OCI-LY3 (cell line): ENCODE measurements around the gene ABCC5.
"Not testable (repeated sequence)": the region's sequence is repeated elsewhere in the genome, so short reads cannot be mapped to it uniquely, and the experiment has no call there.

ENCODE experiments used
- H2AFZ ChIP-seq: fragments of 200-600, 300-600 bp; shearing (Covaris generic); 2 replicates; pipeline ENCODE4 v1.6.0; 2014; ENCODE audit warnings: antibody characterized with exemption, low read depth, low read length
- H3K27ac ChIP-seq: fragments of 200-600, 300-600 bp; sonication (generic); 2 replicates; pipeline ENCODE4 v1.5.1; 2014; ENCODE audit warnings: mild to moderate bottlenecking, low read length, moderate library complexity, mixed read lengths
- H3K27me3 ChIP-seq: fragments of 200-600, 300-600 bp; sonication (generic); 2 replicates; pipeline ENCODE4 v1.6.1; 2014; ENCODE audit warnings: low read depth, low read length, mixed read lengths
- H3K36me3 ChIP-seq: fragments of 200-600, 300-600 bp; sonication (generic); replicated peaks from 2 replicates; pipeline ENCODE3; 2014; ENCODE audit warnings: low read depth, low read length, mixed read lengths
- H3K4me1 ChIP-seq: fragments of 300-600, 200-600 bp; sonication (generic); 2 replicates; pipeline ENCODE4 v1.6.1; 2014; ENCODE audit warnings: low read length, mixed read lengths
- H3K4me2 ChIP-seq: fragments of 200-600, 300-600 bp; sonication (generic); 2 replicates; pipeline ENCODE4 v1.6.1; 2014; ENCODE audit warnings: low read length, mixed read lengths
- H3K4me3 ChIP-seq: fragments of 300-600, 200-600 bp; sonication (generic); 2 replicates; pipeline ENCODE4 v1.5.1; 2014; ENCODE audit warnings: antibody characterized with exemption, mild to moderate bottlenecking, low read length, moderate library complexity
- H3K79me2 ChIP-seq: fragments of 300-600, 200-600 bp; shearing (Covaris generic); 2 replicates; pipeline ENCODE4 v1.6.1; 2014; ENCODE audit warnings: mild to moderate bottlenecking, low read length, mixed read lengths
- H3K9ac ChIP-seq: fragments of 300-600, 200-600 bp; shearing (Covaris generic); 2 replicates; pipeline ENCODE4 v1.6.0; 2014; ENCODE audit warnings: mild to moderate bottlenecking, low read length, moderate library complexity
- H3K9me3 ChIP-seq: fragments of 200-600, 300-600 bp; shearing (Covaris generic); 2 replicates; pipeline ENCODE4 v1.6.1; 2014; ENCODE audit warnings: low read length, mixed read lengths; ENCODE audit not compliant: insufficient read depth
- H4K20me1 ChIP-seq: fragments of 200-600, 300-600 bp; sonication (generic); 2 replicates; pipeline ENCODE4 v1.6.1; 2016; ENCODE audit warnings: low read length, mixed read lengths; ENCODE audit not compliant: insufficient read depth
- CTCF ChIP-seq: fragments of 200-600, 300-600 bp; sonication (generic); IDR thresholded peaks from 2 replicates; pipeline ENCODE4 v1.5.1; 2014; ENCODE audit warnings: antibody characterized with exemption, low read length, low read depth
- EZH2phosphoT487 ChIP-seq: fragments of 200-600 bp; shearing (Covaris generic); IDR thresholded peaks from 2 replicates; pipeline ENCODE4 v1.6.1; 2018; ENCODE audit warnings: antibody characterized with exemption, mixed run types, low read depth

Gene ABCC5

GRCh38 chr3:184031187-184031792, 13.6 kb upstream of the ABCC5 start, which contains the start of gene HTR3D:
Gene HTR3D (plus strand): TSS chr3:184031742. CDS start chr3:184031742, 0 bp downstream.
- Histone ChIP-seq H4K20me1 (no peaks in the 10 kb centered on the region), H3K9me3 (no peaks in the 10 kb centered on the region), H3K27ac (no peak within 1 kb of the TSS), H2AFZ (no peak within 1 kb of the TSS), H3K9ac (no peak within 1 kb of the TSS), H3K79me2 (no peaks in the 10 kb centered on the region), H3K4me2 (no peak within 1 kb of the TSS), H3K4me3 (no peak within 1 kb of the TSS), H3K36me3 (no peaks in the 10 kb centered on the region), H3K4me1 (no peaks in the 10 kb centered on the region), H3K27me3 (peaks cover 15% of the 10 kb centered on the region)
- TF ChIP-seq EZH2phosphoT487 = no peak
- TF ChIP-seq CTCF = no peak

DNA sequence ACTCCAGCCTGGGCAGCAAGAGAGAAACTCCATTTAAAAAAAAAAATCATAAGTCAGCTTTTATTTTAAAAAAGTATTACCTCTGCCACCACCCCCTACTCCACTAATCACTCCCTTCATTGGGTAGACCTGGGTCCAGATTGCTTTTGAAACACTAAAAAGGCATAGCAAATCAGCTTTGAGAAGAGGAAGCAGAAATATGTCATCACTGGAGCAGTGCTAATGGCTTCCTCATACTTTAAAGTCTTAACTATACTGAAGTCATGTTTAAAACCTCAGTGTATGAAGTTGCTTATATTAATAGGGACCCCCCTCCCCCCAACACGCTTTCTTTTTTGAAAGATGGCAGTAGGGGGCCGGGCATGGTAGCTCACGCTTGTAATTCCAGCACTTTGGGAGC, 12.9 kb upstream of the ABCC5 start:
- Histone ChIP-seq H3K36me3 (no peaks in the 10 kb centered on the region), H3K9me3 (no peaks in the 10 kb centered on the region), H3K4me3 (no peak overlapping the region), H4K20me1 (no peaks in the 10 kb centered on the region), H3K9ac (no peak overlapping the region), H3K4me2 (no peak overlapping the region), H3K27me3 (peaks cover 15% of the 10 kb centered on the region), H3K79me2 (no peaks in the 10 kb centered on the region), H3K27ac (no peak overlapping the region), H2AFZ (no peak overlapping the region), H3K4me1 (no peaks in the 10 kb centered on the region)
- TF ChIP-seq EZH2phosphoT487 (no peak), CTCF (no peak)

GRCh38 chr3:184029443-184029842, 11.8 kb upstream of the ABCC5 start:
- no peak overlapping the region for H3K27ac ChIP-seq
- H4K20me1 ChIP-seq = no peaks in the 10 kb centered on the region
- H2AFZ ChIP-seq = no peak overlapping the region
- H3K4me3 ChIP-seq = no peak overlapping the region
- H3K4me1 ChIP-seq = no peaks in the 10 kb centered on the region
- no peak overlapping the region for H3K9ac ChIP-seq
- TF ChIP-seq EZH2phosphoT487 (no peak), CTCF (no peak)
- no peaks in the 10 kb centered on the region for H3K9me3 ChIP-seq
- peaks cover 15% of the 10 kb centered on the region for H3K27me3 ChIP-seq
- no peak overlapping the region for H3K4me2 ChIP-seq
- no peaks in the 10 kb centered on the region for H3K36me3 ChIP-seq
- no peaks in the 10 kb centered on the region for H3K79me2 ChIP-seq

- H3K4me3 ChIP-seq, H3K9me3 ChIP-seq, H3K27me3 ChIP-seq, H3K4me1 ChIP-seq, H4K20me1 ChIP-seq, H3K36me3 ChIP-seq, H2AFZ ChIP-seq, H3K4me2 ChIP-seq, H3K9ac ChIP-seq, H3K79me2 ChIP-seq, H3K27ac ChIP-seq: not testable (repeated sequence)
Observed at GRCh38 chr3:184028275-184028890, 10.7 kb upstream of the ABCC5 start.

GRCh38 chr3:184025256-184025655, 7.6 kb upstream of the ABCC5 start:
- H3K4me1 ChIP-seq, H3K4me3 ChIP-seq, H3K9ac ChIP-seq, H3K27ac ChIP-seq, H3K79me2 ChIP-seq, H4K20me1 ChIP-seq, H3K36me3 ChIP-seq, H2AFZ ChIP-seq, H3K4me2 ChIP-seq, H3K9me3 ChIP-seq: not testable (repeated sequence)
- peaks cover 10% of the 10 kb centered on the region for H3K27me3 ChIP-seq
